Bronchial smooth muscle cell (primary cell): Measurements from ENCODE around the gene PUS7L. TPM values are rescaled to one million over a fixed set of nuclear protein-coding genes. Genes with fewer than 3 reads are reported as not detected.

Source experiments
- total RNA-seq: library from RNA; depleted of rRNA; stranded (reverse); fragments of >200 nt; gene quantifications from 2 replicates; pipeline ENCODE4 v1.2.1, GENCODE V29; 2014

The PUS7L gene
- total RNA-seq, result 16.1 and 18.0 TPM in 2 replicates

GRCh38 chr12:43758728-43759563 lies at the start of gene PUS7L, which contains the start of gene IRAK4:
TSS of gene PUS7L (minus strand) at chr12:43758790. CDS start at chr12:43755245, 3,545 bp downstream.
TSS of gene IRAK4 (plus strand) at chr12:43758951. CDS start at chr12:43768112, 9,161 bp downstream.

GRCh38 chr12:43805860-43806736 lies 47.5 kb upstream of the PUS7L start, which contains the start of gene TWF1:
TSS of gene TWF1 (minus strand) at chr12:43806317. CDS start at chr12:43806245, 72 bp downstream.

Other genes with a start within 250 kb of the PUS7L start
- gene ADAMTS20, start 206.6 kb downstream of the PUS7L start, total RNA-seq, result not detected in 2 replicates
- 17.4 and 19.1 TPM in 2 replicates for gene IRAK4, start 161 bp upstream of the PUS7L start, total RNA-seq
- gene TWF1, start 47.5 kb upstream of the PUS7L start, total RNA-seq, result 59.0 and 138 TPM in 2 replicates
- 4.6 and 7.4 TPM in 2 replicates for gene TMEM117, start 77.3 kb upstream of the PUS7L start, total RNA-seq